ENCODE data around the gene ARL3.
"Not testable (repeated sequence)": the region's sequence is repeated elsewhere in the genome, so short reads cannot be mapped to it uniquely, and the experiment has no call there.

ARL3 gene, protein sequence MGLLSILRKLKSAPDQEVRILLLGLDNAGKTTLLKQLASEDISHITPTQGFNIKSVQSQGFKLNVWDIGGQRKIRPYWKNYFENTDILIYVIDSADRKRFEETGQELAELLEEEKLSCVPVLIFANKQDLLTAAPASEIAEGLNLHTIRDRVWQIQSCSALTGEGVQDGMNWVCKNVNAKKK

DNA sequence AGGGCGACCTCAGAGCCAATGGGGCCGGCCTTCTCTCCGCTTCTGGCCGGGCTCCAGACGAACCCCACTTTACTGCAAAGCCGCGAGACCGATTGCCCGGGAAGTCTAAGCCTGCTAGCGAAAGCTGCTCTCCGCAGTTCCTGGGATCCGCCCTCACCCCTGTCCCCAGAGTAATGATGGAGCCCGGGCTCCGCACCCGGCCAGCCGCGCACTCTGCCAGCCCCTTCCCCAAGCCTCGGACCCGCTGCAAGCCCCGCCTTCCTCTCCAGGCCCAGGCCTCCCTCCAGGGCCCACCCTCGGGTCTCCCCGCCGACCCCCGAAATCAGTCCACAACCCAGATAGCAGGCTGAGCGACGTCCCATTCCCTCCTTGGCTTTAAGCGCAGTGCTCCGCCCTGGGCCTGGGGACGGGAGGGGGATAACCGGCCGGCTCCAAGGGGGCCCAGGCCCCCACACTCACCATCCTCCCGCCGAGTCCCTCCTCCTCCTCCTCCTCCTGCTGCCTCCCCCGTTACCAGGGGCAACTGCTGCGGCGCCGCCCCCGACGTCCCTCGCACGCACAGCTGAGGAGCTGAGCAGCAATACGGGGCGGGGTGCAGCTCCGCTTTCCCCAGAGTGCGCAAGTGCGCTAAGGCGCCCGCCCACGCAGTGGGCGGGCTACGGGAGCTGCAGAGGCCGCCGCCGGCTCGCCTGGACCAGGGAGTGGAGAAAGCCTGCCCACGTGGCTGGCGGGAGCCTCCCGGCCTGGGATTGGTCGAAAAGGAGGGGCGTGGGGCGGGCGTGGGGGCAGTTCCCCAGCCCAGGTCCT lies at the start of gene ARL3:
Gene ARL3 (minus strand): TSS at position 584 of the 807 bp plus-strand sequence. CDS start 122 bp downstream, at position 462.
- FAIRE-seq, result peak; percentile 97
- DNase-seq (ENCODE audit: insufficient read length, low spot score), result peak; percentile 96

DNA sequence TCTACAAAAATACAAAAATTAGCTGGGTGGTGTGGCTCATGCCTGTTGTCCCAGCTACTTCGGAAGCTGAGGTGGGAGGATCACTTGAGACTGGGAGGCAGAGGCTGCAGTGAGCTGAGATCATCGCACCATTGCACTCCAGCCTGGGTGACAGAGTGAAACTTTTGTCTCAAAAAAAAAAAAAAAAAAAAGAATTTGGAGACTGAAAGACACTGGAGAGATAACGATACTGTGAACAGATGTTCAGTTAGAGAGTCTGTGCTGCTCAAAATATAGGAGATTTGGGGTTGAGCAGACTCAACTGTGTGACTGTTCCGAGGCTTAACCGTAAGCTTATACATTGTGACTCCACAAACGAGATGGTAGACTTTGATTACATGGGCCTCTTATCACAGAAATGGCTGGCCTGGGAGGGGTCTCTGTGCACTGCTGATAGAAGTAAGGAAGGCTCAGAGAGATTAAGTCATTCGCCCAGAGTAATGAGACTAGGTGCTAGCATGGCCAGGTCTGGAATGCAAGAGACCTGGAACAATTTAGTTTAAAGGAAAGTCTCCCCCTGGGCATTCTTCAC lies 48.9 kb upstream of the ARL3 start:
- DNase-seq (ENCODE audit: insufficient read length, low spot score) (no peak), FAIRE-seq (no peak)

DNA sequence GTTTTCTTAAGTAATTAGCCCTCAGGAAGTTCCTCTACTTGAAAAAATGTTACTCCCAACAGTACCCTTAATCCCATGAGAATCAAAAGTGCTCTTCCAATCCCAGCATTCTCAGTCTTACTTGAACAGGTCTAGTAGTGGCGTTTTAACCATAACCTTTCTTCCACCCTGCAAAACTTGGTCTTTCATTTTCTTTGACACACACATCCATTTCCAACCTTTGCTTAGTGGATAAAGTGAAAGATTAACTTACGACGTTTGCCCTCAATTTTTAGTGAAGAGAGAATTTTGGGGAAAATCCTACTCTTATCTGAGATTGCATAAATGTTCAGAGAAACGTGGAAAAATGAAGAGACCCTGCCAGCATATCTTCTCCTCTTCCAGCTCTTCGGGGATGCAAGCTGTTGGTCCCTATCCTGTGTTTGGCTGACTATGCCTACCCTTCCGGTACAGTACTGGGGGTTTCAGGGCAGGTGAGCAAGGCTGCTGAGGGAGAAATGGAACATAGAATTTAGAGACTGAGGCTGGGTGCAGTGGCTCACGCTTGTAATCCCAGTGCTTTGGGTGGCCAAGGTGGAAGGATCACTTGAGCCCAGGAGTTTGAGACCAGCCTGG lies 48.3 kb upstream of the ARL3 start:
- DNase-seq (ENCODE audit: insufficient read length, low spot score) (no peak), FAIRE-seq (no peak)

DNA sequence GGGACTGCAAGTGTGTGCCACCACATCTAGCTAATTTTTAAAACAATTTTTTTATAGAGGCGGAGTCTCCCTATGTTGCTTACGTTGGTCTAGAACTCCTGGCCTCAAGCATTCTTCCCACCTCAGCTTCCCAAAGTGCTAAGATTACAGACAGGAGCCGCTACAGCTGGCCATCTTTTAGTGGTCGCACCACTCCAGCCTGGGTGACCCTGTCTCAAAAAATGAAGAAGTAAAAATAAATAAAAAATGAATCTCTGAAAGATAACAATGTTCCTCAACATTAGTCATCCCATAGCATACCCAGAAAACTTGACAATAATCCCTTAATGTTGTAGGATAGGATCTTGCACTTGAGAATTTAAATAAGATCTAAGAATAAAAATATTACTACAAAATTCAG lies 47.8 kb upstream of the ARL3 start:
- FAIRE-seq (no peak), DNase-seq (ENCODE audit: insufficient read length, low spot score) (no peak)

DNA sequence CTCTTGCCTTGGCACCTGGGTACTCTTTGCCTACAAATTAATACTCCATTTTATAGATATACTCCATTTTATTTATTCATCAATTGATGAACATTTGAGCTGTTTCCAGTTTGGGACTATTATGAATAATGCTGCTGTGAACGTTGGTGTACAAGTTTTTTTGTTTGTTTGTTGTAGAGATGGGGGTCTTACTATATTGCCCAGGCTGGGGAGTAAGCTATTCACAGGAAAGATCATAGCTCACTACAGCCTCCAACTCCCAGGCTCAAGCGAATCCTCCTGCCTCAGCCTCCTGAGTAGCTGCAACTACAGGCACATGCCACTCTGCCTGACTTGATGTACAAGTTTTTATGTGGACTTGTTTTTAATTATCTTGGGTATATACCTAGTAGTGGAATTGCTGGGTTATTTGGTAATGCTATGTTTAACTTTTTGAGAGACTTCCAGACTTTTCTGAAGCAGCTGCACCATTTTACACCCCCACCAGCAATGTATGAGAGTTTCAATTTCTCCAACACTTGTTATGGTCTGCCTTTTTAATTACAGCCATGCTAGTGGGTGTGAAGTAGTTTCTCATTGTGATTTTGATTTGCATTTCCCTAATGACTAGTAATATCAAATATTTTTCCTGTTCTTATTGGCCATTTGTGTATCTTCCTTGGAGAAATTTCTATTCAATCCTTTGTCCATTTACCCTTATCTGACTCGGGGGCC lies 45.5 kb upstream of the ARL3 start:
- FAIRE-seq (no peak), DNase-seq (ENCODE audit: insufficient read length, low spot score) (no peak)

DNA sequence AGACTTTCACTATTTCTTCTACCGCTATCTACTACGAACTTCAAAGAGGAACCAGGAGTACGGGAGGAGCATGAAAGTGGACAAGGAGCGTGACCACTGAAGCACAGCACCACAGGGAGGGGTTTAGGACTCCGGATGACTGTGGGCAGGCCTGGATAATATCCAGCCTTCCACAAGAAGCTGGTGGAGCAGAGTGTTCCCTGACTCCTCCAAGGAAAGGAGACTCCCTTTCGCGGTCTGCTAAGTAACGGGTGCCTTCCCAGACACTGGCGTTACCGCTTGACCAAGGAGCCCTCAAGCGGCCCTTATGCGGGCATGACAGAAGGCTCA lies 44.7 kb upstream of the ARL3 start:
- not testable (repeated sequence) for FAIRE-seq; DNase-seq (ENCODE audit: insufficient read length, low spot score)

DNA sequence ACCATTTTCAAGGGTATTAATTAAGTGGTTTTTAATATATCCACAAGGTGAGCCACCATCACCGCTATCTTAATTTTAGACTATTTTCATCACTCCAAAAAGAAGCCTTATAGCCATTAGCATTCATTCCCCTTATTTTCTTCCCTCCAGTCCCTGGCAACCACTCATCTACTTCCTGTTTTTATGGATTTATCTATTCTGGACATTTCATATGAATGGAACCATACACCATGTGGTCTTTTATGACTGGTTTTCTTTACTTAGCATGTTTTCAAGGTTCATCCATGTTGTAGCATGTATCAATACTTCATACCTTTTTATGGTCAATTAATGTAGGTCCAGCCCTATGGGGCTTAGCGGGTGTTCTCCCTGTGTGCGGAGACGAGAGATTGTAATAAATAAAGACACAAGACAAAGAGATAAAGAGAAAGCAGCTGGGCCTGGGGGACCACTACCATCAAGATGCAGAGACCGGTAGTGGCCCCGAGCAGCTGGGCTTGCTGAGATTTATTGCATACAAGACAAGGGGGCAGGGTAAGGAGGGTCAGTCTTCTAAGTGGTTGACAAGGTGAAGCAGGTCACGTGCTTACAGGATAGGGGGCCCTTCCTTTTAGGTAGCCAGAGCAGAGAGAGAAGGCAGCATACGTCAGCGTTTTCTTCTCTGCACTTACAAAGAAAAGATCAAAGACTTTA lies 44.2 kb upstream of the ARL3 start:
- FAIRE-seq (no peak), DNase-seq (ENCODE audit: insufficient read length, low spot score) (no peak)

DNA sequence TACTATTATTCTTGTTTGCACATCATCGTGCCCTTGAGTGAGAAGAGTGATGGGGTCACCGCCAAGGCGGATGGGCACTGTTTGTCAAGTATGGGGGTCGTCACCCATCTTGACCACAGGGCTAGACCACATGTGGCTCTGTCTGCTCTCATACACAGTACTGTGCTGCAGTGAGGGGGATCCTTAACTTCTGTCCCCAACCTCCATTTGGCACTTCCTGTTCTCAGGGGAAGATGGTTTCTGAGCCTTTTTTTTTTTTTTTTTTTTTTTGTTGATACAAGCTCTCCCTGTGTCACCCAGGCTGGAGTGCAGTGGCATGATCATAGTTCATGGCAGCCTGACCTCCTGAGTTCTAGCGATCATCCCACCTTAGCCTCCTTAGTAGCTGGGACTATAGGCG lies 43.1 kb upstream of the ARL3 start:
- FAIRE-seq (no peak), DNase-seq (ENCODE audit: insufficient read length, low spot score) (no peak)

DNA sequence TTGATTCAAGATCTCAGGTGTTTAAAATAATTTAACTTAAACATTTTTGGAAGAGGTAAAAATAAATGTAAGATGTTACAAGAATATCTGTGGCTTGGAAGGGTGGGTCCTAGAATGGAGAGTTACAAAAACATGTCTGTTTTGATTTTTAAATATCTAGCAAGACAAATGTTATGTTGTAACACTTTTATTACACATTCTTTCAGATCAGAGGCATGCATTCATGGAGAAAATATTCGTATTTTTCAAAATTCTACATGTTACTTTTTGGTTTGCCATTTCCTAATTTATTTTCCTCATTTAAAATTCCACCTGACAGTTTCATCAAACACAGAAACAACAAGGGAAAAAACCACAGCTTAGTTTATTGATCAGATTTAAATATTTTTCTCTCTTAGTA lies 39.5 kb upstream of the ARL3 start:
- DNase-seq (ENCODE audit: insufficient read length, low spot score) (no peak), FAIRE-seq (no peak)

DNA sequence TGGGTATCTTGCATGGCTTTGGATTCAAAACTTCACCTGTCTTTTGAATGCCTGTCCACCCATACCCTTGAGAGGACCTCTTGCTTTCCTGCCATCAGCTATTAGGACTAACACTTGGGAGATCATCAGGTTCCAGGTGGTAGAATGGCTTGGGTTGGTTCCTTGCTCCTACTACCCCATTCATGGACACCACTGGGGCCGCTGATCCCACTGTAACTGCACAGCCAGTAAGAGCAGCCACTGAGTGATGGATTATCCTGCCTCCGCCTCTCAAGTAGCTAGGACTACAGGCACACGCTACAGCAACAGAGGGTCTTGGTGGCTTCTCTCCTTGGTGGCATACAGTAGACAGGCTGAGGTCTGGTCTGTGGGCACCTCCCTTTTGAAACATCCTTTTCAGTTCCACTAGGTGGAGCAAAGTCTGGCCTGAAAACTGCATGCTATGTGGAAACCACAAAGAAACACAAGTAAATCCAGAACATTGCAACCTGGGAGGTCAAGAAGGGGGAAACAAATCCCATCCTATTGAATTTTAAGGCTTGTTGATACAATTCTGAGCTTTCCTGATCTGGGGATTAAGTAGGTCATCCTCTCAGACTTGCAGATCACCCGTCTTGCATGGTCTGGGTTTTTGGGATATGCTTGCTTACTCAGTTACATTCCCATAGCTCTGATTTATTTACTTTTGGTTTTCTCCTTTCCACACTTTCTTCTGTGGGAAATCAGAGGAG lies 38.9 kb upstream of the ARL3 start:
- DNase-seq (ENCODE audit: insufficient read length, low spot score) (peak; percentile 59), FAIRE-seq (no peak)

DNA sequence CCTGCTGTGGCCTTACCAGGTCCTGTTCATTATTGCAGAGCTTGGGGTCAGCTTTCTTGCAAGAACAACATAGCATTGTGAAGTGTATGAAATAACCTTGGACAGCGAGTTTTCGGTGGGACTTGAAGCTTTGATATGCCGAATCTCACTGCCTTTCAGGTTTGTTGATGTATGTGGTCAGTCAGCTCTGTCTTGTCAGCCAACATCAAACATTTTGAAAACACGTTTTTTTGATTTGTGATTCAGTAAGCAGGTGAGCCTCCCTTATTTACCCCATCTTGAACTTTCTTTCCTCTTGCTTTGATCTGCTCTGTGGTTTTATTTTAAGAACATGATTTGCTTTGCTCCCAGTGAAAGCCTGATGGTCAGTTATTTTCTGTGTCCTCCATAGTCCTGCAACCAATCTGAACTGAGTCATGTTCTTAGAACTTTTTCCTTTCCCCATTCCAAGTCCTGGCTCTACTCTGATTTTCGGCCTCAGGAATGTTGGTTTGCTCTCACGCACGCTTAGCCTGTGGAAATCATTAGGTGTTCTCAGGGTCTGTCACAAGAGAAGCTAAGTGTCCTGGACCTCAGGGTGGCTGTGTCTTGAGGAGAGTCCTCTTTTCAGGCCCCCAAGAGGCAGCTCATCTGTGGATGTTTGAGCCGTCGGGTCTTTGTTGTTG lies 38.2 kb upstream of the ARL3 start:
- DNase-seq (ENCODE audit: insufficient read length, low spot score), result no peak

DNA sequence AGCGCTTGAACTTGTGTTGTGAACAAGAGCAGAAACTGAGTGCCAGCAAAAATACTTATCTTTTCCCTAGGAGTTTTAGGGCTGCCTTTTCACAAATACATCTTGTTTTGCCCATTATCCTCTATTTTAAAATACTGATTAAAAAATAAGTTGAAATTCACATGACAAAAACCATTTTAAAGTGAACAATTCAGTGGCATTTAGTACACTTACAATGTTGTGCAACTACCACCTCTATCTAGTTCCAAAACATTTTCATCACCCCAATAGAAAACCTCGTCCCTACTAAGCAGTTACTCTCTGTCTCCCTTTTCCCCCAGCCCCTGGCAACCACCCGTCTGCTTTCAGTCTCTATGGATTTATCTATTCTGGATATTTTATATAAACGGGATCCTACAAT lies 31.0 kb upstream of the ARL3 start:
- FAIRE-seq, result no peak
- DNase-seq (ENCODE audit: insufficient read length, low spot score), result no peak

More for the DNA sequence above, 38.2 kb upstream of the ARL3 start:
- FAIRE-seq, result no peak

DNA sequence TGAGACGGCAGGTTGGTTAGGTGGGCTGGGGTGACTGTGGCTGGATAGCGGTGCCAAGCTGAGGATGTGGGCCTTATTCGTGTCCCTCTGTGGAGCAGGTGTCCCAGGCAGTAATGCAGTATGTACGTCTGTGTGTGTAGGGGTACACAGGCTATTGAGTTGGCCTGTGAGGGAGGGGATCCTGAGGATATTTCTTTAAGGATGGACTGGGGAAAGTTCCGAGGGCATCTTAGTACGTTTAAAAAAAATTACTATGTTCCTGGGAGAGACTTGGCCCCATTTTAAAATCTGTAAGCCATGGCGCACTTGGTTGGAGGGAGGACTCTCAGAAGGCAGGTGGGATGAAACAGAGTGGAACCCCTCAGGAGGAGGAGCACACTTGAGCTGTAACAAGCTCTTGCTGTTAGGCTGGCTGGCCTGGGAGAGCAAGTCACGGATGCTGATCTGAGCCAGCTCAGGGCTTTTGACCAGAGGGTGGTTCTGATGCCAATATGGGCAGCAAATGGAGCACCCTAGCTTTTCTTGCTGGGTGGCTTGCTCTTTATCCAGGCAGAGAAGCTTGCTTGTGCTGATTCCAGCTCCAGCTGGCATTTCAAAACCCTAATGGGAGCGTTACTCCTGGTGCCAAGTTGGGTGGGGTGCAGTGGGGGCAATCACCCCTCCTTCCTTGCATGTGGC lies 30.3 kb upstream of the ARL3 start:
- no peak for DNase-seq (ENCODE audit: insufficient read length, low spot score)
- no peak for FAIRE-seq

DNA sequence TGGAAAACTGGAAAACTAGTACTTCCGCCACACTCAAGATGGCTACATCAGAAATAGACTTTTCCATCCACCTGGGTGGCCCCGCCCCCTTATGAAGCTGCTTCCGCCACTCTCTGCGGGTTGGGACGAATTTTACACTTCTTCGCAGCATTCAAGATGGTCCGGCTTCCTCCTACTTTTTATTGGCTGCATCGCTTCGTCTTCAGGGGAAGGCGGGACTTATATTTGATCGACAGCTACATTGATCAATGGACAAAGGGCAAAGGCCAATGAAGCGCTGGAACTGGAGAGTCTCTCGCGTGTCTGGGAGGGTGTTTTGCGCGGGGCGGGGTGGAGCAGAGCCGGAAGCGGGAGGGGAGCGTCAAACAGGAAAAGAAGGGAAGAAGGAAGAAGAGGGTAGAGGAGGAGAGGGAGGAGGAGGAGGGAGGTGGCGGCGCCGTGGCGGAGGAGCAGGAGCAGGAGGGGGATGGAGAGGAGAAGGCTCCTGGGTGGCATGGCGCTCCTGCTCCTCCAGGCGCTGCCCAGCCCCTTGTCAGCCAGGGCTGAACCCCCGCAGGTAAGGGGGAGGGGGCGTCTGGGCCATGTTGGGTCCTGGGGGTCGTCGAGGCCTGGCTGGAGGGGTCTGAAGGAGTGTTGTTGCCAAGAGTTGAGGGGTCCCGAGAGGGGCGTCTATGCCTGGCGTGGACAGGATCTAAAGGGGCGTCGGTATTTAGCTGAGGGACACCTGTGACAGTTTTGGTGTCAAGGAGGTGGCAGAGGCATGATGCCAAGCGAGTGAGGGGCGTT lies 29.6 kb upstream of the ARL3 start, which contains the start of gene WBP1L:
Gene WBP1L (plus strand): TSS at position 361 of the 786 bp plus-strand sequence. CDS start 106 bp downstream, at position 467.
- DNase-seq (ENCODE audit: insufficient read length, low spot score) (peak; percentile 95), FAIRE-seq (peak; percentile 97)

DNA sequence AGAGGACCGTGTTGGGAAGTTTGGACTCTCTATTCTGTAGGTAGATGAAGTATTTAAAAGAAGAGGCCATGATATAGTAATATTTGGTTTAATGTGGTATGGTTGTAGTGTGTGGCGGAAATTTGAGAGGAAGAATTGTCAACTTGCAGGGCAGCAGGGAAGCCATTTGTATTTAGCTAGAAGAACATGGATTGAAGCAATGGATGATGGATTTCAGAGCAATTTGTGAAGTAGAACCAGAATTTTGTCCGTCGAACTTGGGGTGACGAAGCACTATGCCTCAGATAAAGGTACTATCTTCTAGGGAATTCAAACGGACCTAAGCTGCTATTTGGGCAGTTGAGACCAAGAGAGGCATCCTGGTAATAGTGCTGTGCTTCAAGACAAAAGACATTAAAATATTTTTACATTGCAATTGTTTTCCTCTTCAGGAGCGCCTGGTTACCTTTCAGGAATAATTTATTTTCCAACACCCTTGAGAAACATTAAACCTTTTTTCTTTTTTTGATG lies 28.9 kb upstream of the ARL3 start:
- FAIRE-seq, result no peak
- DNase-seq (ENCODE audit: insufficient read length, low spot score), result no peak

DNA sequence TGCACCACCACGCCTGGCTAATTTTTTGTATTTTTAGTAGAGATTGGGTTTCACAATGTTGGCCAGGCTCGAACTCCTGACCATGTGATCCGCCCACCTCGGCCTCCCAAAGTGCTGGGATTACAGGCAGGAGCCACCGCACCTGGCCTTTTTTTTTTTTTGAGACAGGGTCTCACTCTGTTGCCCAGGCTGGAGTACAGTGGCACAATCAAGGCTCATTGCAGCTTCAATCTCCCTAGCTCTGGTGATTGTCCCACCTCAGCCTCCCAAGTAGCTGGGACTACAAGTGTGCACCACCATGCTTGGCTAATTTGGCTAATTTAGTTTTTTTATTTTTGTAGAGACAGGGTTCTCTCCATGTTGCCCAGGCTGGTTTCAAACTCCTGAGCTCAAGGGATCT lies 28.1 kb upstream of the ARL3 start:
- not testable (repeated sequence) for FAIRE-seq; DNase-seq (ENCODE audit: insufficient read length, low spot score)

DNA sequence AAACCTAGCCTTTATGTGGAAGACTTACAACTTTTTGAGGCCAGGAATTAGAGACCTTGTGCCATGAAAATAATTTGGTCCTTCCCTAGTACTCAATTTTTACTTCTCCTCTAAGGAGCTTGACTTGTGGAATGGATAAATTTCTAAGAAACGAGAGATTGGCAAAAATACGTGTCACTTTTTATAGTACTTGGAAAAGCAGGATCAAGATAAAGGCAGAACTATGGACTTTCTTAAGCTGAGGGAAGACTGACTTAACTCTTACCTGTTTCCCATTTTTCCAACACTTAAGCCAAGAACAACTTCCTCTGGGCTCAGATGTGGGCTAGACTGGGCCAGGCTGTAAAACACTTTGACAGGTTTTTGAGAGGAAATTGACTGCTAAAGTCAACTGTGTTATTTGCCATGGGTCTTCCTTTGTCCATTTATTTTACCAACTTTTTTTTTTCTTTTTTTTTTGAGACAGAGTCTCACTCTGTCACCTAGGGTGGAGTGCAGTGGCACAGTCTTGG lies 27.6 kb upstream of the ARL3 start:
- FAIRE-seq, result no peak
- DNase-seq (ENCODE audit: insufficient read length, low spot score), result no peak

All from HTR-8/SVneo (cell line).